Measurements from ENCODE around the gene CAMKK1. TPM values are rescaled to one million over a fixed set of nuclear protein-coding genes. Genes with fewer than 3 reads are reported as not detected.

CAMKK1 gene
- total and polyA plus RNA-seq, 9 of the 15 experiments (the other 6 are each of a cell fraction or from before 2014, with no cell fraction given), result 0.34 to 7.5 (median 4.9) TPM

DNA sequence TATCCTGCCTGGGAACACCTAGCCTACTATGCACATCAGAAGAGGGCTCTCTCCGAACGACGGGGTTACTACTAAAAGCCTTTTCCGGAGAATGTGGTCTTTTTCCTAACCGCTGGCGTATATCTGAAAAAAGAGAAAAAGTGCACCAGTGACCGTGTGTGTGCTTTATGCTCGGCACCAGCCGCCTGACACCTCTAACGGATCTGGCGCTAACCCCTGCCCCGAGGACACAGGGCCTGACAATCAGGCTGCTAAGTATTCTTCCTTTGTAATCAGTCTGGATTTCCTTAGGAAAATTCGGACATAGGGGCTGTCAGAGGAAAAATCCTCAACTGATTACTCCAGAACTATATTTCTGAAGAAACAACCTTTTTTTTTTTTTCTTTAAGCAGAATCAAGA lies 78.5 kb downstream of the CAMKK1 start (continued):
- TF ChIP-seq, protein P1, sequence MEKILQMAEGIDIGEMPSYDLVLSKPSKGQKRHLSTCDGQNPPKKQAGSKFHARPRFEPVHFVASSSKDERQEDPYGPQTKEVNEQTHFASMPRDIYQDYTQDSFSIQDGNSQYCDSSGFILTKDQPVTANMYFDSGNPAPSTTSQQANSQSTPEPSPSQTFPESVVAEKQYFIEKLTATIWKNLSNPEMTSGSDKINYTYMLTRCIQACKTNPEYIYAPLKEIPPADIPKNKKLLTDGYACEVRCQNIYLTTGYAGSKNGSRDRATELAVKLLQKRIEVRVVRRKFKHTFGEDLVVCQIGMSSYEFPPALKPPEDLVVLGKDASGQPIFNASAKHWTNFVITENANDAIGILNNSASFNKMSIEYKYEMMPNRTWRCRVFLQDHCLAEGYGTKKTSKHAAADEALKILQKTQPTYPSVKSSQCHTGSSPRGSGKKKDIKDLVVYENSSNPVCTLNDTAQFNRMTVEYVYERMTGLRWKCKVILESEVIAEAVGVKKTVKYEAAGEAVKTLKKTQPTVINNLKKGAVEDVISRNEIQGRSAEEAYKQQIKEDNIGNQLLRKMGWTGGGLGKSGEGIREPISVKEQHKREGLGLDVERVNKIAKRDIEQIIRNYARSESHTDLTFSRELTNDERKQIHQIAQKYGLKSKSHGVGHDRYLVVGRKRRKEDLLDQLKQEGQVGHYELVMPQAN (IDR thresholded peaks at IDR 0.05; ENCODE audit: borderline replicate concordance), result no peak
- TF ChIP-seq ZNF165 (CRISPR knock-in tag; IDR thresholded peaks at IDR 0.05; ENCODE audit: borderline replicate concordance) (no peak), NCOR1 (IDR thresholded peaks at IDR 0.05) (no peak), YY1 (IDR thresholded peaks at IDR 0.05; ENCODE audit: borderline replicate concordance in 1 of 3, control insufficient read depth in 1 of 3, extremely low read depth in 1 of 3, insufficient read depth in 3 of 3, insufficient read length in 1 of 3, insufficient replicate concordance in 2 of 3, low read depth in 1 of 3, low read length in 2 of 3) (no peak)
- TF ChIP-seq, protein P2, sequence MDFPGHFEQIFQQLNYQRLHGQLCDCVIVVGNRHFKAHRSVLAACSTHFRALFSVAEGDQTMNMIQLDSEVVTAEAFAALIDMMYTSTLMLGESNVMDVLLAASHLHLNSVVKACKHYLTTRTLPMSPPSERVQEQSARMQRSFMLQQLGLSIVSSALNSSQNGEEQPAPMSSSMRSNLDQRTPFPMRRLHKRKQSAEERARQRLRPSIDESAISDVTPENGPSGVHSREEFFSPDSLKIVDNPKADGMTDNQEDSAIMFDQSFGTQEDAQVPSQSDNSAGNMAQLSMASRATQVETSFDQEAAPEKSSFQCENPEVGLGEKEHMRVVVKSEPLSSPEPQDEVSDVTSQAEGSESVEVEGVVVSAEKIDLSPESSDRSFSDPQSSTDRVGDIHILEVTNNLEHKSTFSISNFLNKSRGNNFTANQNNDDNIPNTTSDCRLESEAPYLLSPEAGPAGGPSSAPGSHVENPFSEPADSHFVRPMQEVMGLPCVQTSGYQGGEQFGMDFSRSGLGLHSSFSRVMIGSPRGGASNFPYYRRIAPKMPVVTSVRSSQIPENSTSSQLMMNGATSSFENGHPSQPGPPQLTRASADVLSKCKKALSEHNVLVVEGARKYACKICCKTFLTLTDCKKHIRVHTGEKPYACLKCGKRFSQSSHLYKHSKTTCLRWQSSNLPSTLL (IDR thresholded peaks at IDR 0.05), result no peak

DNA sequence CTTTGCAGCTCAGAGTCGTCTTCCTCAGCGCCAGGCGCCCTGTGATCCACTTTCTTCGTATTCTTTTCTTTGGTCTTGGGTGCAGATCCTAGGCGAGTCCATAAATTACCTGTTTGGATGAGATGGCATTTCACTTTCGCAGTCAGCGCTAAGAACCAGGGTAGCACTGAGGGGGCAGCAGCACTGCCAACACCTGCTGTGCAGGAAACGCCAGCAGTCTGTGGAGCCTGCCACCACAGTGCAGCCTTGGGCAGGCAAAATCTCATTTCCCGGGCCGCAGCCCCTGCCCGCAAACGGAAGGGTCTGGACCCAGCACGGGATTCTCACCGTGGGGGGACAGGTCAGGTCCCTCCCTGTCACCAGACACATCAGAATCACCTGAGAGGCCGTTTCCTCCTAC lies 79.7 kb downstream of the CAMKK1 start:
- no peaks in the 10 kb centered on the region for H4K20me1 ChIP-seq (replicated peaks; ENCODE audit: control insufficient read depth, insufficient read depth, low read length)
- no peak overlapping the region for H3K4me3 ChIP-seq
- FAIRE-seq, result no peak
- H3K36me3 ChIP-seq (ENCODE audit: control insufficient read depth, insufficient read depth, low read length), result peaks cover 77% of the 10 kb centered on the region; the same call in 2 of the 3 replicates
- H3K4me2 ChIP-seq (ENCODE audit: insufficient read depth, low read length), result no peak overlapping the region
- CTCF ChIA-PET (ENCODE audit: low intra/inter-chr PET ratio), result no interaction called here
- 96% methylated on average over 12 of the region's 15 CpGs for WGBS (ENCODE audit: insufficient coverage, low coverage, missing lambda C conversion rate)
- no peak overlapping the region for H3K27ac ChIP-seq (ENCODE audit: extremely low read depth, low read depth, low read length)
- H3K9me1 ChIP-seq (ENCODE audit: control insufficient read depth, insufficient read depth, low read length), result no peaks in the 10 kb centered on the region
- H2AFZ ChIP-seq (ENCODE audit: low read depth, low read length), result no peak overlapping the region
- in situ Hi-C loops (cut with MboI) (no loop called here), intact Hi-C loops (cut with micrococcal nuclease) (no loop called here)
- no TSS peak for BruUV-seq (replicated peaks)
- H3K9me3 ChIP-seq (replicated peaks; ENCODE audit: control insufficient read depth, insufficient read depth, low read depth, low read length), result no peaks in the 10 kb centered on the region
- no peak for ATAC-seq
- H3K9ac ChIP-seq (ENCODE audit: insufficient read depth in 1 of 2, low read depth in 2 of 2, low read length in 2 of 2), result no peak overlapping the region
- DNase-seq (ENCODE audit: extremely low read depth in 1 of 4, low spot score in 3 of 4), result no peak
- no peaks in the 10 kb centered on the region for H3K79me2 ChIP-seq (ENCODE audit: control insufficient read depth, insufficient read depth, low read length)
- no peaks in the 10 kb centered on the region for H3K27me3 ChIP-seq (ENCODE audit: control insufficient read depth in 2 of 2, insufficient read depth in 2 of 2, low read length in 2 of 2)
- H3K4me1 ChIP-seq (replicated peaks in 1 of 2; ENCODE audit: control insufficient read depth in 2 of 2, insufficient read depth in 2 of 2, low read length in 2 of 2), result no peaks in the 10 kb centered on the region; a peak in 1 of 5 replicates
- POLR2A ChIA-PET, result no interaction called here
- TF ChIP-seq, protein P3, sequence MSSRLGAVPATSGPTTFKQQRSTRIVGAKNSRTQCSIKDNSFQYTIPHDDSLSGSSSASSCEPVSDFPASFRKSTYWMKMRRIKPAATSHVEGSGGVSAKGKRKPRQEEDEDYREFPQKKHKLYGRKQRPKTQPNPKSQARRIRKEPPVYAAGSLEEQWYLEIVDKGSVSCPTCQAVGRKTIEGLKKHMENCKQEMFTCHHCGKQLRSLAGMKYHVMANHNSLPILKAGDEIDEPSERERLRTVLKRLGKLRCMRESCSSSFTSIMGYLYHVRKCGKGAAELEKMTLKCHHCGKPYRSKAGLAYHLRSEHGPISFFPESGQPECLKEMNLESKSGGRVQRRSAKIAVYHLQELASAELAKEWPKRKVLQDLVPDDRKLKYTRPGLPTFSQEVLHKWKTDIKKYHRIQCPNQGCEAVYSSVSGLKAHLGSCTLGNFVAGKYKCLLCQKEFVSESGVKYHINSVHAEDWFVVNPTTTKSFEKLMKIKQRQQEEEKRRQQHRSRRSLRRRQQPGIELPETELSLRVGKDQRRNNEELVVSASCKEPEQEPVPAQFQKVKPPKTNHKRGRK (tag; IDR thresholded peaks at IDR 0.05), result no peak
- TF ChIP-seq, protein P4, sequence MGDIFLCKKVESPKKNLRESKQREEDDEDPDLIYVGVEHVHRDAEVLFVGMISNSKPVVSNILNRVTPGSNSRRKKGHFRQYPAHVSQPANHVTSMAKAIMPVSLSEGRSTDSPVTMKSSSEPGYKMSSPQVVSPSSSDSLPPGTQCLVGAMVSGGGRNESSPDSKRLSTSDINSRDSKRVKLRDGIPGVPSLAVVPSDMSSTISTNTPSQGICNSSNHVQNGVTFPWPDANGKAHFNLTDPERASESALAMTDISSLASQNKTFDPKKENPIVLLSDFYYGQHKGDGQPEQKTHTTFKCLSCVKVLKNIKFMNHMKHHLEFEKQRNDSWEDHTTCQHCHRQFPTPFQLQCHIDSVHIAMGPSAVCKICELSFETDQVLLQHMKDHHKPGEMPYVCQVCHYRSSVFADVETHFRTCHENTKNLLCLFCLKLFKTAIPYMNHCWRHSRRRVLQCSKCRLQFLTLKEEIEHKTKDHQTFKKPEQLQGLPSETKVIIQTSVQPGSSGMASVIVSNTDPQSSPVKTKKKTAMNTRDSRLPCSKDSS (IDR thresholded peaks at IDR 0.05; ENCODE audit: low read depth, partially characterized antibody), result no peak
- no peak for TF ChIP-seq HDAC1 (IDR thresholded peaks at IDR 0.05)
- TF ChIP-seq CEBPG (CRISPR knock-in tag; IDR thresholded peaks at IDR 0.05), result no peak
- TF ChIP-seq CEBPG (tag; conservative IDR thresholded peaks at IDR 0.05 in 1 of 2, IDR thresholded peaks at IDR 0.05 in 1 of 2), result no peak
- no peak for TF ChIP-seq JUN (IDR thresholded peaks at IDR 0.05; ENCODE audit: borderline replicate concordance, low read depth, low read length)
- TF ChIP-seq JUN (CRISPR knock-in tag; IDR thresholded peaks at IDR 0.05; ENCODE audit: borderline replicate concordance), result no peak
